Measurements from ENCODE around the gene ZNF862.

Gene ZNF862

DNA sequence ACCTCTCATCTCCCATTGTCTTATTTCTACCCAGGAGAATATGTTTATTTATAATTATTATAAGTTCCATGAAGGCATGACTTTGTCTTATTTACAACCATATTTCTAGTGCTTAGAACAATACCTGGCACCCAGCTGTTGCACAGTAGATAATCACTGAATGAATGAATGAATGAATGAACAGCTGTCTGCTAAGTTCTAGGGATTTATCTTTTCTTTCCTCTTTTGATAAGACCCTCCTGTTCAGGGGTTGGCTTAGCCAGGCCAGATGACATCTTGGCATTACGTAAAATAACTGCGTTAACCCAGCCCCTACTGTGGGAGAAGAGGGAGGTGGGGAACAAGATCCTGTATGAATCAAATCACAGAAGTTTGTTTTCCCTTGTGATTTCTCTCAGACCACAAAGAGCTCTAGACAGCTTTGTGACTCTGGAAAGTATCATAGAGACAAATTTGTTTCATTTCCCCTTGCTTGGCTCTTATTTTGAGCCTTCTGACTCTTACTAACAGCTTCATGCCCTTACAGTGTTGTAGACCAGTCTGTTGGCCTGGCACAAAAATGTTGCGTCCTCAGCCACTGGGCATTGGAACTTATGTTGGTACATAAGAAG is 8.4 kb downstream of the ZNF862 start:
- peak; percentile 74 for DNase-seq

DNA sequence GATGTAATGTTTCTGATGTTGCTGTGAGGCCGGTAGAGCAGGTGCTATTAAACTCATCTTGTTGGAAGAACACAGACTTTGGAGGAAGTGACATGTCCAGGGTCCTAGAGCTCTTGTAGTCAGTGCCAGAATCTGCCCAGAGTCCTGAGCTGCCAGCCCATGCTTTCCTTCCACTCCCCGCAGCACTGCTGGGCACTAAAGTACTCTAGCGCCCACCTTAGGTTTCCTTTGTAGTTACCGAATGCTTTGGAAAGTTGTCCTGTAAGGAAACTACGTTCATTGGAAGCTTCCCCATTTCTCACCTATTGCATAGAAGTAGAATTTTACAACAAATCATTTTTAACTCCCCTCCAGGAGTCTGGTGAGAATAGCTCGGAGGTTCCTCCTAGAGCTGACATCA is 11.0 kb downstream of the ZNF862 start:
- DNase-seq, result no peak

DNA sequence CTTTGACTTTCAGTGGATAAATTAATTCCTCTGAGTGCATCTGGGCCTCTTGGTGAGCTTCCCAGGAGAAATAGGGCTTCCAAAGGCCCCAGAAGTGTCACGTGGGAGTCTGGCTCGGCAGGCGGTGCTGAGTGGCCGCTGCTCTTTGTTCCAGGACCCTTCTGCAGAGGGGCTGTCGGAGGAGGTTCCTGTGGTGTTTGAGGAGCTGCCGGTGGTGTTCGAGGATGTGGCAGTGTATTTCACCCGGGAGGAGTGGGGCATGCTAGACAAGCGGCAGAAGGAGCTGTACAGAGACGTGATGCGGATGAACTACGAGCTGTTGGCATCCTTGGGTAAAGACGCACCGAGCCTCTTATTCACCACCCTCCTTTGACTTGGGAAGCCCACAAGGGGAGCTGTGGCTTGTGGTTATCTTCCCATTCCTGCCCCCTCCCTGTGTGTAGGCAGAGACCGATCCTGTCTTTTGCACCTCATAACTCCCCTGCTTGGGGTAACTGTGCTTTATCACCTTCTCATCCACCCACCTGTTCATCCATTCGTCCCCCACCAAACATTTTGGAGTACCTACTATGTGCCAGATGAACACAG is 11.9 kb downstream of the ZNF862 start:
- DNase-seq, result no peak

DNA sequence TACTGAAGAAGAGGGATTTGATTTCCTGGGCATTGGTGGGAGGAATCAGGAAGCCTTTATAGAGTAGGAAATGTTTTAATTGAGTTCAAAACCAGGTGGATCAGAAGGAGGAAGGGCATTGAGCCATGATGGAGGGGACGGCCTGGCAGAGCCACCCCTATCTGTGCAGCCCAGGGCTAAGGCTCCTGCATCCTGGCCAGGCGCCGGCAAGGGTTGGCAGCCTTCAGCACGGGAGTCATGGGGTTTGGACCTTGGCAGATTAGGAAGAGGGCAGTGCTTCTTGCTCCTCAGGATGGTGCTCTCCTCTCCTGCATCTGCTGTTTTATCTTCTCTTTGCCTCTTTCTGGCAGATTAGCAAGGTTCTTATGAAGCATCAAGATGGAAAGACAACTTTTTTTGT is 12.5 kb downstream of the ZNF862 start:
- no peak for DNase-seq

DNA sequence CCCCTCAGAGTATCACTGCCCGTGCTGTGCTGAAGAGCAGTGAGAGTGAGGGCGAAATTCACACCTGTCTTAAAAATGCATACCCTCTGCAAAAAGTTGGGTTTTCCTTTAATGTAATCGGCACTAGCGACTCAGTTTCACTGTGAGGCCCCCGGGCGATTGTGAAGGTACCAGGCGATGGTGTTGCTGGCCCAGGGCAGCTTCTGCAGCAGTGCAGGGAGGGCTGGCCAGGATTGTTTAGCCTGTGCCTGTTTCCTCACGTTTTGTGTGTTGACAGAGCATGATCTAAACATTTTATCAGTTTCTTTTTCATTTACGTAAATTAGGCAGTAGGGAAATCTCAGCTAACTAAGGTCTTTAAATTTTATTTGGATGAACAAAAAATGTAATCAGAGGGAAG is 13.3 kb downstream of the ZNF862 start:
- DNase-seq, result no peak

DNA sequence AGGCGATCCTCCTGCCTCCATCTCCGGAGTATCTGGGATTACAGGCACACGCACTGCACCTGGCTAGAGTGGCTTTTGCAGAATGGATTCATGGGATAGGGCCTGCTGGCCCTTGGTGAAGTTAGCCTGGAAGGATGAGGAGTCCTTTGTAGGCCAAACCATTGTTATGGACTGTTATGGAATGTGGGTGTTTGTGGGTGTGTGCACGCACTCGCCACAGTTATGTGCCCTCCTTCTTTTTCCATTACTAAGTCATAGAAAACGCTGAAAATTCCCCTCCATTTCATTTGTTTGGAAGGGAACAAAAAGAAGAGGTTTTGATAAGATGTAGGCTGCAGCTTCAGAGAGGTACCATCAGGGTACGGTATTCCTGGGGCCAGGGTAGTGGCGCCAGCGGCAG is 15.0 kb downstream of the ZNF862 start:
- DNase-seq, result no peak

DNA sequence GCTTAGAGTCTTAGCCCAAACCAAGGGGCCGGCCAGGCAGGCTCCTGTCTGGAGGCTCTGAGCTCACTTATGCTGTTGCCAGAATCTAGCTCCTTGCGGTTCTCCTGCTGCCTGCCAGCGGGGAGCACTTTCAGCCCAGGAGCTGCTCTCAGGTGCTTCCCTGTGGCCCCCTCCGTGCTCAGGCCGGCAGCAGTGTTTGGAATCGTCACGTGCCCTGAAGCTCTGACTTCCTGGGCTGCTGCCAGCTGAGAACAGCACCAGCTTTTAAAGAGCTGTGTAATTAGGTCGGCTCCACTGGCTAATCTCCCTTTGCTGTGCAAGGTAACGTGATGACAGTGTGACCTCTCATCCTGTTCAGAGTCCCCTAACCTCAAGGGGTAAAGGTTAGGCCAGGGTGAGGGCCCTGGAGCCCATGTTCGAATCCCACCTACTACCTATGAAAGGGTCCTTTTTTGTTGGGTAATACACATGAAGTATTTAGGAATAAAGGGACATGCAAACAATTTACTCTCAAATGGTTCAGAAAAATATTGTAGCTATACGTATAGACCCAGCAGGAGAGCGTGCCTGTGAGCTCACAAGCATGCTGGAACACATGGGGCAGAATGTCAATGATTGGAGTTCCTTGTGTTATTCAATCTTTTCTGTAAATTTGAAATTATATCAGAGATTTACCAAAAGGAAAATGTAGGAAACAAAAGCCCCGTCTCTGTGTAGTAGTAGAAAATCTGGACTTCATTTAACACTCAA is 16.6 kb downstream of the ZNF862 start:
- no peak for DNase-seq

DNA sequence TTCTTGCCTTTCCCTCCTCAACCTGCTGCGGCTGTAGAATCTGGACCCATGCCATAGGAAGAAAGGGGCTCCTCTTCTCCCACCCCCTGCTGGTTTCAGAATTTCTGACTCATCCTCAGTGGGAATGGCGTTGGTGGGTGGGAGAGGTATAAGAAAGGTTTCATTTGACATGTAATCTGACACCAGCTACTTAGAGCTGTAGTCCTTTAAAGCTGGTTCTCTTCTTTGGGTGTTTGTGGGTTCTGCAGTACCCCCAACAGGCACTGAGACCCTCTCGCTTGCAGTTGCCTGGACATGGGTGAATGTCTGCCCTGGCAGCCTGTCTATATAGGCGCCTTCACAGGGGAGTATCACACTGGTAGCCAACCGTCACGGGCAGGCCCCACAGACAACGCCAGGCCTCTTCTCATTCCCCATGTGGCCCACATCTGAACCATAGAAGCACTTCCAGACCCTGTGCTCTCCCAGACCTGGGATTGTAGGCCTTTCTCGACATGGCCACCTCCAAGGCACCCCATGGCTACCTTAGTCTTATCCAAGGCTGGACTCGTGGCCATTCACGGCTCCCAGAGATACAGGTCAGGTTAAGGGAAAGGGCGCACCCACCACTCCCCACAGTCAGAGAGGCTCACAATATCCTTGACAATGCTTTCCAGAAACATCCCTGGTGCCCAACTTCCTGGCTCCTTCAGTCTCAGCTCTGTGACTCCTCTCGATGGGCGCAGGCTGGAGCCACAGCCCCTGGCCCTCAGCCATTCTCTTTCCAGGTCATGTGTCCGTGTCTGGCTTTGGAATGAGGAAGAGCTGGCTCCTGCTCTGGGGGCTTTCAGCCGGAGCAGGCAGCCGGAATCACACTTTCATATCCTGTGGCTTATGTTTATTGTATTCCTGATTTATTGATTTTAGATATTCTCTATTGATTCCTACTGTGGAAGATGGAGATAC is 17.5 kb downstream of the ZNF862 start:
- DNase-seq, result no peak

DNA sequence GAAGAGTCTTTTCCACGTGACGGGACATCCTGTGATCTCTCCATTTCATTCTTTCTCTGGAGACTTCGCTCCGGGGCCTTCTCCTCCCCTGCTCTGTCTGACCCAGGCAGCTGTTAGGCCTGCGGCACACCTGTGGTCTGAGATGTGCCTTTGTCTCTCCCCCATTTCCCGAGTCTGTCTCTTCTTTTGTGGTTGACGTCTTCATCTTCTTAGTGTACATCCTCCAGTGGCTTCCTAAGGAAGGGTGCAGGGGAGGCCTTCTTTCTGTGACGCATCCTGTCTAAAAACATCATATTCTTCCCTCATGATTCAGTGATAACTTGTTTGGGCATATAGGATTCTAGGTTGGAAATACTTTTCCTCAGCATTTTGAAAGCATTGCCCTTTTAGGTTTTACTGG is 18.4 kb downstream of the ZNF862 start:
- DNase-seq, result no peak

DNA sequence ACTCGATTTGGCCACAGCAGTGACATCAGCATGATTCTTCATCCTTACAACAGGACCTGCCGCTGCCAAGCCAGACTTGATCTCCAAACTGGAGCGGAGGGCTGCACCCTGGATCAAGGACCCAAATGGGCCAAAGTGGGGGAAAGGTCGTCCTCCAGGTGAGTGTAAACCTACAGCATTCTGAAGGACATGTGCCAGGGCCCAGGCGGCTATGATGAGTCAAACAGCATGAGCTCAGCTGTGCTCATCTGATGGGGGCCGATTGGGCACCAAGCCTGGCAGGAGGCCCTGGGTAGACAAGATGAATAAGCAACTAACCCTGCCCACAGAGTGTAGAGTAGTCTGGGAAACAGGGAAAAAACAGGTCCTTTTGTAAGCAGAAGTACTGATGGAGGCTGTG is 21.2 kb downstream of the ZNF862 start:
- DNase-seq, result no peak

DNA sequence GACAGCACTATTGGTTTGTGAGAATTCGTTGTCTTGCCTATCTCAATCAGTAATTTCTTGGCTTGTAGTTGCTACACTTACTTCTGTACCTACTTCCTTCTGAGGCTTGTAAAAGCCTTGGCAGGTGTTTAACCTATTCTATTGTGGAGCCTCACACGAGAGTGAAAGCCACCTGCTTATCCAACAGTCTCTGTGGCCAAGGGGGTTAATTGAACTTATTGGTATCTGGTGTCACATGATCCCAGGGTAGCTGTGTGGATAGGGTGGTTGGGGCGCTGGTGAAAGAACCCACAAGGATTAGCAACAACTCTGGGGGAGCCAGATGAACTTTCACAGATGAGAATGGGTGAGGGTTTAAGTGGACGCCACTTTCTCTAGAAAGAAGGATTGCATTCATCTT is 21.7 kb downstream of the ZNF862 start:
- no peak for DNase-seq

DNA sequence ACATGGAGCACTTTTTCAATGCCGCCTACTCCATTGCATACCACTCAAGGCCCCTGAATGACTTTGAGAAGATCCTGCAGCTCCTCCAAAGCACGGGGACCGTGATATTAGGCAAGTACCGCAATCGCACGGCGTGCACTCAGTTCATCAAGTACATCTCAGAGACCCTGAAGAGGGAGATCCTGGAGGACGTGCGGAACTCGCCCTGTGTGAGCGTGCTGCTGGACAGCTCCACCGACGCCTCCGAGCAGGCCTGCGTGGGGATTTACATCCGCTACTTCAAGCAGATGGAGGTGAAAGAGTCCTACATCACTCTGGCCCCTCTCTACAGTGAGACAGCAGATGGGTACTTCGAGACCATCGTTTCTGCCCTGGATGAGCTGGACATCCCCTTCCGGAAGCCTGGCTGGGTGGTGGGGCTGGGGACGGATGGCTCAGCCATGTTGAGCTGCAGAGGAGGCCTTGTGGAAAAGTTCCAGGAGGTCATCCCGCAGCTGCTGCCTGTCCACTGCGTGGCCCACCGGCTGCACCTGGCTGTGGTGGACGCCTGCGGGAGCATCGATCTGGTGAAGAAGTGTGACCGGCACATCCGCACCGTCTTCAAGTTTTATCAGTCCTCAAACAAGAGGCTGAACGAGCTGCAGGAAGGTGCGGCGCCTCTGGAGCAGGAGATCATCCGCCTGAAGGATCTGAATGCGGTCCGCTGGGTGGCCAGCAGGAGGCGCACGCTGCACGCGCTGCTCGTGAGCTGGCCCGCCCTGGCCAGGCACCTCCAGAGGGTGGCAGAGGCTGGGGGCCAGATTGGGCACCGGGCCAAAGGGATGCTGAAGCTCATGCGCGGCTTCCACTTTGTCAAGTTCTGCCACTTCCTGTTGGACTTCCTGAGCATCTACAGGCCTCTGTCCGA is 22.9 kb downstream of the ZNF862 start:
- no peak for DNase-seq

DNA sequence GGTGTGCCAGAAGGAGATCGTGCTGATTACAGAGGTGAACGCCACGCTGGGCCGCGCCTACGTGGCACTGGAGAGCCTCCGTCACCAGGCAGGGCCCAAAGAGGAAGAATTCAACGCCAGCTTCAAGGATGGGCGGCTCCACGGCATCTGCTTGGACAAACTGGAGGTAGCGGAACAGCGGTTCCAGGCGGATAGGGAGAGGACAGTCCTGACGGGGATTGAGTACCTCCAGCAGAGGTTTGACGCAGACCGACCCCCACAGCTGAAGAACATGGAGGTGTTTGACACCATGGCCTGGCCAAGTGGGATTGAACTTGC is 23.5 kb downstream of the ZNF862 start:
- DNase-seq, result no peak

DNA sequence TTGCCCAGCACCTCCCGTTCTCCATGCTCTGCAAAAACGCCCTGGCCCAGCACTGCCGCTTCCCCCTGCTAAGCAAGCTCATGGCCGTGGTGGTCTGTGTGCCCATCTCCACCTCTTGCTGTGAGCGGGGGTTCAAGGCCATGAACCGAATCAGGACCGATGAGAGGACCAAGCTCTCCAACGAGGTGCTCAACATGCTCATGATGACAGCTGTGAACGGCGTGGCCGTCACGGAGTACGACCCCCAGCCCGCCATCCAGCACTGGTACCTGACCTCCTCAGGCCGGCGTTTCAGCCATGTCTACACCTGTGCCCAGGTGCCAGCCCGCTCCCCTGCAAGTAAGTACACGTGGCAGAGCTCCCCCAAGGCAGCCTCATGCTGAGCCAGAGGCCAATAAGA is 24.0 kb downstream of the ZNF862 start:
- no peak for DNase-seq

DNA sequence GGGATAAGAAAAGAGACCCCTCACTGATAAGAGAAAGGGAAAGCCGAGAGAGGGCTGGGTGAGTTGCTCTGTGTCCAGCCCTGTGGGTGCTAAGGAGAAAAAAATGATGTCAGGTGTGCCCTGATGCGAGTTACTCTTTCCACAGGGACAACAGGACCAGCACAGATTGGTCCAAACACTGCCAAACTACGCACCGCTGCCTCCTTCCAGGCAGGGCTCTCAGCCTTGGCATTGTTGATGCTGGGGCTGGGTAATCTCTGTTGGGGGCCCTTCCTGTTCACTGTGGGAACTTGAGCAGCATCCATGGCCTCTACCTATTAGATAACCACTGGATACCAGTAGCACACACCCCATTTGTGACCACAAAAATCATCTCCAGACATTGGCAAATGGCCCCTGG is 25.3 kb downstream of the ZNF862 start:
- DNase-seq, result no peak

DNA sequence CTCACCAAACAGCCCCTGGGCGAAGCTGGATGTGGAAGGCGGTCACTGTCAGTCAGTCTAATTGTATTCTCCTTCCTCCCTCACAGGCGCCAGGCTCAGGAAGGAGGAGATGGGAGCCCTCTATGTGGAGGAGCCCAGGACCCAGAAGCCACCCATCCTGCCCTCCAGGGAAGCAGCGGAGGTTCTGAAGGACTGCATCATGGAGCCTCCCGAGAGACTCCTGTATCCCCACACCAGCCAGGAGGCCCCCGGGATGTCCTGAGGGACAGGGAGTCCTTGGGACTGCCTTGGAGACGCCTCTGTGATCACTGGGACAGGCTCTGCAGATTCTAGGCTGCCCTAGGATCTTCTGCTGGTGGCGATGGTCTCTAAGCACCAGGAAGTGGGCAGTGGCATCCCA is 25.8 kb downstream of the ZNF862 start:
- no peak for DNase-seq

DNA sequence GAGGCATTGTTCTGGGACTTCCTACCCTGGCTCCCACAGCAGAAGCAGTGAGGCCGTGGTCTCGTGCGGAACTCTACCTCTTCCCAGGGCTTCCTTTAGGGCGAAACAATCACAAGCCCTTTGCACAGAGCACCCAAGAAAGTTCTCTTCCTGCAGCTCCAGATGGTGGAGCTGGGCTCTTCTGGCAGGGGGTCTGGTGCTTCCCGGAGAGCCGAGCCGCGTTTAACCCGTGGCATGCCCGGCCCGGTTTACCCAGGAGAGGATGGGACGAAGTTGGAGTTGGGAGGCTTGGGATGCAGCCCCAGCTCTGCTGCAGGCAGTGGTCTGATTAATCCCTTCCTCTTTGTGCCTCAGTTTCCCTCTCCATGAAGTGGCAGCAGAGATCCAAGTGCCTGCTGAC is 26.6 kb downstream of the ZNF862 start:
- no peak for DNase-seq

DNA sequence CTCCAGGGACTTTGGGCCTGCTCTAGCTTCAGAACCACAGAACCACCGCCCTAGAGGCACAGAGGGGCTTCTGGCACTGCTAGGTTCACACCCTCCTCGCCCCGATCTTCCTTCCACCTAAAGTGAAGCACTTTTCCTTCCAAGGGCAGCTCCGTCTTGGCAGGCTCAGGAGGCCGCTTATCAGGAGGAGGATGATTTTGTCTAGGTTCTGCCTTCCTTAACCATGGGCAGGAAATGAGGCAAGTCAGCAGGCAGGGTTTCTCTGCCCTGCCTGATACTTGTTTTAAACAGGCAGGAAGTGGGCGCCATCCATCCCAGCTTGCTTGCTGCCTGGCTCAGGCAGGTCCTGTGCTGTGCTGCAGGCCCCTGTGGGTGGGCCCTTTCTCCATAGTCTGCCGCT is 27.3 kb downstream of the ZNF862 start:
- peak; percentile 36 for DNase-seq

DNA sequence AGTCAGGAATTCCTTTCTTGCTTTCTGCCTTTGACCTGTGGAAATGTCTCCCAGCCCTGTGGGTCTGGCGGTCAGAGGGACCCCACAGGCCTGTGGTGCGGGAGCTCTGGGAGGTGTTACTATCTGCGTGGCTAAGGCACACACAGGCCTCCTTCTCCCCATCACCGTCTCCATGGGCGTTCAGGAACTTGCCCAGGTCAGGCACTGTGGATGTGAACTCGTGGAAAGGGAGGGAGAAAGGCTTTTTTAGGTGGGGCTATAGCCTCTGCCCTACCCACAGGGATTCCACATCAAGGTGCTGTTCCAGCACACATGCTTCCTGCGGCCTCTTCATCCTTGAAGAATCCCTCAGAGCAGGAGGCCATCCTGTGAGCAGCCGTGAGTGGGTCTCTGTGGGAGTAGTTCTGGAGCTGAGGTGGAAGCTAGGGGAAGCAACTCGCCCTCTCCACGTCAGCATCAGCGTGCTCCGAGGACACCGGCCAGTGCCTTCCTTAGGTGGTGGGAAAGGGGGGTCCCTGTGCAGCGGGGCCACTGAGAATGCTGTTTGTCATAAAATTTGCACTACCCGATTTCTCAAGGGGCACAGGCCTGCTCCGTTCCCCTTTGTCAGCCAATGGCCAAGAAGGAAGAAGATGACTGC is 28.1 kb downstream of the ZNF862 start:
- DNase-seq, result no peak

DNA sequence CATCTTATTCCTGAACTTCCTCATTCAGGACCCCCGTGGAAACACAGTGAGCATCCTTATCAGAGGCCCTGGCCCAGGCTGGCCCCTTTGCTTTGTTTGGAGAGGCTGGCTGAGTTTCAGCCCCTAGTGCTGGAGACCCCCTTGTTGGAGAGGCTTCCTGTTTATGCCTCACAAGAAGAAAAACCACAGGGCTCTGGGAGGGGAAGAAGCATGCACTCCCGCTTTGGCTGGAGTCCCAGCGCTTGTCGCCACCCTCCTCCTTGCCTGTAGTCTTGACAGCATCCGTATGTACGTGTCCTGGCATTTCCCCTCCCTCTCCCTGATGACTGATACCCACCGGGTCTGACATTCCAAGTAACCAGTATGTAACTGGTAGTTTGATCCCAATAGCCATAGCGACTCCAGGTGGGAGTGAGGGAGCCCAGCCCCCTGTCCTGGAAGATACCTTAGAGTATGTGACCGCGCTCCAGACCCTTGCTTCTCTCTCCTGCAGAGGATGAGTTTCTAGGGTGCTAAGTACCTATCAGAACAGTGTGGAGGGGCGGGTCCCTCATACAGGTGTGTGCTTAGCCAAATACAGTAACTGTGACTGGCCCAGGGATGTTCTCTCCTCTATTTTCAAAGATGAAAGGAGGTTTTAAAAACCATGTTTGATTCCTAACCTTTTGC is 28.7 kb downstream of the ZNF862 start:
- peak; percentile 24 for DNase-seq
